ENCODE measurements around the gene DOCK9.

DOCK9 gene

GRCh38 chr13:98886587-98887230 lies 91.2 kb downstream of the DOCK9 start:
- DNase-seq (ENCODE audit: low read depth), result no peak

- DNase-seq (ENCODE audit: low read depth), result no peak
Observed at GRCh38 chr13:98885600-98885999, 92.3 kb downstream of the DOCK9 start.

GRCh38 chr13:98883998-98884397 lies 93.9 kb downstream of the DOCK9 start:
- DNase-seq (ENCODE audit: low read depth), result no peak

DNA sequence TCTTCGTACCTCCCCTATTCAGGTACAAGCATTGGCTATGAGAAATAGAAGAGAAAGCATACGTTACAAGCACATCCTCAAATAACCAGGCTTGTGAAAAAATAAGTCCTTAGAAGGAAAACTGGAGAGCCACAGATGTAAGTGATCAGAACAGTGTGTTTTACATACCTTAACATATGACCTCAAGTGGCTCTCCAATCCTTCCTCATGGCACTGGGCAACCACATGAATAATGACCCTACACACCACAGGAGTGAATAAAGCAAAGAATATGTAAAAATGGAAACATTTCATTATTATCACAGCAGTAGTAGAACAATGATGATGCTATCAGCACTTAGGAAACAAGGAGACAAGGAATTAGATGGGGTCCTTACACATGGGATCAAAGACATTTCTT lies 96.5 kb downstream of the DOCK9 start:
- no peak for DNase-seq (ENCODE audit: low read depth)

GRCh38 chr13:98880677-98881076 lies 97.2 kb downstream of the DOCK9 start:
- DNase-seq (ENCODE audit: low read depth), result no peak

DNA sequence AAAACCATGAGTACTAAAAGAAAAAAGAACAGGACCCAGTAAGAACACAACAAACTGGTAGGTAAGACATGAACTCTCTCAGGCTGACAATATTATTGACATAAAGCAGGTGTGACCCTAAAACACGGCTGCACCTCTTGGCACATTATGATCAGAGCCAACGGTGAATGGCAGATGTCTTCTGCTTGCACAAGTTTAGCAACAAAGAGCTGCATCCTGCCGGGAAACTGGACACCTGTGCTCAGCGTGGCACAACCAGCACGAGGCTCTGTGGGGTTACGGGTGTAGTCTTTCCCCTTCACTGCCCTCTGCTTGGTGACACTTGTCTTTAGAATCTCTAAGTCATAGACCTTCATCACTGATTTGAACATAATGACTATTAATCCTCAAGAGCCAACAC lies 97.9 kb downstream of the DOCK9 start:
- DNase-seq (ENCODE audit: low read depth), result no peak

DNA sequence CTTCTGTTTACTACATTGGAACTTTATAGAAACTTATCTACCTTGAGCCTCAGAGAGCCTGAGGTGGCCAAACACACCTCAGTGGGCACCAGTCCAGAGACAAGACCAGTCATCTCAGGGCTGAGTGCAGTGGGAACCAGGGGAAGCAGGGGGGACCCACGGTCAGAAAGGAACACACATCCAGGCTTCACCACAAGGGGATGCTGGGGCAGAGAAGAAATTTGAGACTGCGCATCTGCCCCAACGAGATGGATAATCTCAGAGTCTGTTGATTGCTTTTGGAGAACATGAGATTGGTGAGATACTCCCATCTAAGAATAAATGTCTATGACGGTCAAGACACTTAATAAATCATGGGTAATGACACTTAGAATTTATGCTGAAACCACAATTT lies 98.7 kb downstream of the DOCK9 start:
- no peak for DNase-seq (ENCODE audit: low read depth)

- no peak for DNase-seq (ENCODE audit: low read depth)
Observed at GRCh38 chr13:98878486-98879126, 99.3 kb downstream of the DOCK9 start.

DNA sequence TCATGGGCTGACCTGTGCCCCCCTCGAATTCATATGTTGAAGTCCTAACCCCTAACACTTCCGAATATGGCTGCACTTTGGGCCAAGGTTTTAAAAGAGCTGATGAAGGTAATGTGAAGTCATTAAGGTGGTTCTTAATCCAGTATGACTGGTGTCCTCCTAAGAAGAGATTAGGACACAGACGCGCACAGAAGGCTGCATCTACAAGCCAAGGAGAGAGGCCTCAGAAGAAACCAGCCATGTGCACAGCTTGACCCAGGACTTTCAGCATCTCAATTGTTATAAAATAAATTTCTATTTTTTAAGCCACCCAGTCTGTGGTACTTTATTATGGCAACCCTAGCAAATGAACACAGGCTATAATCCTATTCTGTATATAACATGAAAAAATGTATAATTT lies 99.9 kb downstream of the DOCK9 start:
- DNase-seq (ENCODE audit: low read depth), result no peak

DNA sequence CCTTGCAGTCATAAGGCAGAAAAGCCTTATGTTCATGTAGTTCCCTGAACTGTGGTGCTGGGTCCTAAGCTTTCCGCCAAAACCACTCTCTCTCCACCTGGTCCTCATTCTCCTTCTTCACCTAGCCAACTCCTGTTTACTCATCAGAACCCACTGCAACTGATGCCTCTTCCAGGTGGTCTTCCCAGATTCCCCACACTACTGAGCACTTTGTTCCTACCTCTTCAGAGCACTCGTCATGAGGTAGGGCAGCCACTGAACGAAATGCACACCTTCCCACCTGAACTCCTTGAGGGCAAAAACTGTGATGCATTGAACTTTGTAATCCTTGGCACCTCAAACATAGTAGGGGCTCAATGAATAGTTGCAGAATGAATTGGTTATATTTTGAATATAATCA lies 100.4 kb downstream of the DOCK9 start:
- DNase-seq (ENCODE audit: low read depth), result no peak

DNA sequence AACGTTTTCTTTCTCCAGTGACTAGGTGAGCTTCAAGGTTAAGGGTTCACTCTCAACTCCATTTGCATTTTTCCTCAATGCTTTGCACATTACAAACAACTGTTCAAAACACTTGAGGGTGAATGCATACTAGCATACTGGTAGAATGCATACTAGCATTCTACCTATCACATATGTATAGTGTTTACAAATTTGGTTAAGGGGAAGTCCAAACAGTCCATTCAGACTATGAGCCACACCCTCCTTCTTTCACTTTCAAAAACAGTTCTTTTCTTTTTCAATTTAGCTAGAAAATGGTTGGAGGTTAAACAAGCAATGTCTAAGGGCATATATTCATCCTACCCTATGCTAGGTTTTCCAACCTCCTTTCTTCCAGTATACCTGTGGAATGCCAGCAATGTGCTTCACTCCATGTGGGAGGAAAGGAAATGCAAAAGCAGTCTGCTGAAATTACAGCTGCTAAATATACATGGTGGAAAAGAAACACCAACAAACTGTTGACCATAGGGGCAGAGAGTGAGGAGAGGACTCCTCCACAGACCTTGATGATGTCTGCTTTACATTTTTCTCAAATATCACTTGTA lies 102.6 kb downstream of the DOCK9 start:
- no peak for DNase-seq (ENCODE audit: low read depth)

DNA sequence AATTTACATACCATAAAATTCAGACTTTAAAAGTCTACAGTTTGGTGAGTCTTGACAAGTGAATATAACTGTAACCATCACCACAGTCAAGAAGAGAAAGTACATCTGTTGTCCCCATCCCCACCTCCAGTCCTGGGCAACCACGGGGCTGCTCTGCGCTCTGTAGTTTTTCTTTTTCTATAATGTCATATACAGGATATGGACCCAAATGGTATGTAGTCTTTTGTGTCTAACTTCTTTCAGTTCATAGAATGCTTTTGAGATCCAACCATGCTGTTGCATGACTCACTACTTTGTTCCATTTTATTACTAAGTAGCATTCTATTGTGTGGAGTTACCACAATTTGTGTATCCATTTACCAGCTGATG lies 103.9 kb downstream of the DOCK9 start:
- no peak for DNase-seq (ENCODE audit: low read depth)

GRCh38 chr13:98873377-98874028 lies 104.4 kb downstream of the DOCK9 start:
- no peak for DNase-seq (ENCODE audit: low read depth)

- no peak for DNase-seq (ENCODE audit: low read depth)
Observed at GRCh38 chr13:98871727-98872126, 106.1 kb downstream of the DOCK9 start.

DNA sequence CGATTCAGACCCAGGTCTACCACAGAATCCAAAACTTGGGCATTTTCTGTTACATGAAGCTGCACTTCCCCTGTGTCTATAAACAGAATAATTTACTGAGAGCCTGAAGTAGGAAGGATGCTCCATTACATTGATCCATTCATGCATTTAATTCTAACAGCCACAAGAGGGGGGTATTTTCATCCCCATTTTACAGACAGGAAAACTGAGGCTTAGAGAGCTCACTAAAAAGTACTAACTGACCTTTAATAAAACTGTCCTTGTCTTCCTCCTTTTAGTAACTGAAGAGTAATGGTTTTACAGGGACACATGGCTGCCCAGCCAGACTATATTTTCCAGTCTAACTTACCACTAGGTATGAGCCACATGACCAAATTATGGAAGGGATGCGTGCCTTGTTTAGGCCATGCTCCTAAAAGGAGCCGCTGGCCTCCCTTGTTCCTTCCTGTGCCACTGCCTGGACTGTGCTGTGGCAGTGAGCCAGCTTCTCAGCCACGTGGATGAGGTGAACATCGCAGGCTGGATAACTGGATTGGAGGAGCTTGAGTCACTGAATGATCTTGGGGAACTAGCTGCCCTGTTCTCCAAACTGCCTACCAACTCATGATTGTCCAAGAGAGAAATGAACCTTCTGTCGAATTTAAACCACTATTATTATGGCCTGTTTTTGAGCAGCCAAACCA lies 108.3 kb downstream of the DOCK9 start:
- DNase-seq (ENCODE audit: low read depth), result no peak

DNA sequence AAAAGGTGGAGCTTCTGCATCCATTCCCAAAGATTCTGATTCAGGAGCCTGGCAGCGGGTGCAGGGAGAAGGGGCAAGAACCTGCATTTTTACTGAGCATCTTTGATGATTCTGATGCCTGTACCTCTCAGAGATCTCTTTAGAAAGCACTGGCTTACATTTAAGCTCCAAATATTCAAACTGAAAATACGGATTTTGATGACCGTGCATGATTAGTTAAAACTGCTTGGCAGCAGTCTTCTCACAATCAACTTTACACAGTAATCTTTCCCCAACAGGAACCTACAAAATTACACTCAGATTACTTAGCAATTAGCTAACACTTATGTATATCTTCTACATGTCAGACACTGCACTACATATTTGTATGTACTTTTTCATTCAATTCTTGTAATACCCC lies 108.9 kb downstream of the DOCK9 start:
- no peak for DNase-seq (ENCODE audit: low read depth)

DNA sequence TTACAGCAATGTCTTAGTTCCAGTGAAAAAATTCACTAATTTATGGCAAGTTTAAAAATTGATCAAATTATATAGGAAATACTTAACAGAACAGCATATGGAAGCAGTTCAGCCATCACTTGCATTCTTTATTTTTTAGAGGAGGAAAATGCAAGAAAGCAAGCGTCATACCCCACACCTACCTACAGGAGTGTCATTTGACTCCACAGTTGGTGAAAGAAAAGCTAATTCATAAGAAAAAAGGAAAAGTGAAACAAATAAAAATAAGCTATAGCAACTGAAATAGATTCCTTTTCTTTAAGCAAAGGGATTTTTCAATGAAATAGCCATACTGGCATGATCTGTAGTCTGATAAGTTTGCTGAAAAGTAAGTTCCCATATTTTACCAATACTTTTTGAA lies 111.0 kb downstream of the DOCK9 start:
- DNase-seq (ENCODE audit: low read depth), result no peak

DNA sequence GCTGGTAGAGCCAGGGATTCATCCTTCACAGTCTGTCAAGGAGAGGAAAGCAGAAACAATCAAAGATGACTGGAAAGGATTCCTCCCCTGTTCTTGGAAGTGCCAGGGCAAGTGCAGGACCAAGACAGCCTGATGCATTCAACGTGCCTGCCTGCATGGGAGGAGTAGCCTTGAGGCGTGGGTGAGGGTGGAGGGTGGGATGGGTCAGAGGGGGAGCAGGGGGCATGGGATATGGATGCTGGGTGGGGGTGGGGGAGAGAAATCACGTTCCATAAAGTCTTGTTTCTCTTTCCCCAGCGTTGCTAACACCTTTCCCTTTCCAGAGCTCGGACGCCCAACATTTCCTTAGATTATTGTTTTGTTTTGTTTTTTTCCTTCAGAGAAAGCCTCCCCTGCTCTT lies 117.4 kb downstream of the DOCK9 start:
- DNase-seq (ENCODE audit: low read depth), result no peak

- peak; percentile 11 for DNase-seq (ENCODE audit: low read depth)
Observed at GRCh38 chr13:98858191-98858590, 119.7 kb downstream of the DOCK9 start.

DNA sequence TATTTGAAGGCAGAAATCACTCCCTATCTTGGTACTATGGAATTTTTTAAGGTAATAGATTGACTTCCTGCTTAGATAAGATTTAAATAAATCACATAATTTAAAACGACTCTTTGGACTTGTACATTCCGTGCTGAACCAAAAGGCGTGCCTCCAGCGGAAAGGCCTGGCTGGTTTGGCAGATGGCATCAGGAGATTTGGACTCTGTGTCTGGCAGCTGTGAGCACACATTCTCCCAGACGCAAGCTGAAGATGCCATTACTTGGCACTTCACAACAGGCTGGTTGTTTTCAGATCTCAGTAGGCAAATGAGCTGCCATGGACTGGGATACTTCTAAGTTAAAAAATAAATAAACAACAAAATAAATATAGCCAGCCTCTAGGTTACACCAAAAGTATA lies 120.9 kb downstream of the DOCK9 start:
- DNase-seq (ENCODE audit: low read depth), result no peak

DNA sequence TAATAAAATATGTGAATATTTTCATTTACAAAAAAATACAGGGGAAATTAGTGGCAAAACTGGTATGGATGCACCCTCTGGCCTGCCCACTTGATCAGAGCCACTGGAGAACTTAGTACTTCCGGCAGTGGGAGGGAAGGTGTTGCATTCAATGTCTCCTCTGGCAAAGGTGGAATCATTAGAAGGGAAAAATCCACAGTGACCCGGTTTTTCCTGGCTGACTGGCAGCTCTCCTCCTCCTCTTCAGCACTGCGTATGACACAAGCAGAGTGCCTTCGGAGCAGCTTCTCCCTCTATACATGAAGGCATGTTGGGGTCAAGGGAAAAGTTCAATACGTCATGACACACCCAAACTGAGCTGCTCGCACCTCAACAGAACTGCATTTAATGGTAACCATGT lies 123.4 kb downstream of the DOCK9 start:
- no peak for DNase-seq (ENCODE audit: low read depth)

DNA sequence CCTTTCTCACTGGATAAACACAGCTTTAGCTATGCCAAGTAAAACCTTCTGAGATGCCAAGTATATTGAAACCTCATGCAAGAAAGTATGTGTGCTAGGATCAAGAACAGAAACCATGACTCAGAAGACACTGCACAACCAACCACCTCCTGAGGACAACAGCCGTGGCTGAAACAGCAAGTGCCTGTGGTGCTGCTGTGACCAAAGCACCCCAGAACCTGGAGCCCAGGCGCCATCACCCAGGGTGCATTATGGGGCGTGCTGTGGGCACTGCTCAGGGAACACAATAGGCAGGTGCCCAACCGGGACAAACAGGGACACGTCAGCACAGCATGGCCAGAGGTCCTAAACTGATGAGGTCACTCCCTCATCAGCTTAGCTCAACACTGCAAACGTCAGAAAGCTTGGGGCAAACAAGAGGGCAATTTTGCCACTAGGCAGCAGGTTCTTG lies 124.1 kb downstream of the DOCK9 start:
- DNase-seq (ENCODE audit: low read depth), result peak; percentile 70

GRCh38 chr13:98851276-98851675 lies 126.6 kb downstream of the DOCK9 start:
- DNase-seq (ENCODE audit: low read depth), result no peak
